NCI-H2081 (cell line): ENCODE data around the gene TMEM178A.

Experiments
- DNase-seq, 2 experiments: peaks; one replicate each; lab custom pipeline; 2025; lab: John Stamatoyannopoulos, UW

The TMEM178A gene

DNA sequence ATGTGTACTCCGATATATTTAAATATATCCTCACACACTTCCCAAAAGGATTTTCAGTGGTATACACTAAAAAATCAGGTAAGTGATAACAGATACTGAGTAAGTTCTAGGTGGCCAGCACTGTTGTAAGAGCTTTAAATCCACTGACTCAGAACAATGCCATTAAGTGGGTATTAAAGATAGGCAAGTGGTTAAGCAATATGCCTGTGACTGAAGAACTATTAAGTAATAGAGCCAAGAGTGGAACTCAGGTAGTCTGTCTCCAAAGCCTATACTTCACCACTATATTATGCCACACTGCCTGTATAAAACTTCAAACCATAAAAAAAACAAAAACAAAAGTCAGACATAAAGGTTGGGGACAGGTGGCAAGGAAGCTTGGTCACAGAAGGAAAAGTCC lies 76.2 kb downstream of the TMEM178A start:
- no peak for DNase-seq

DNA sequence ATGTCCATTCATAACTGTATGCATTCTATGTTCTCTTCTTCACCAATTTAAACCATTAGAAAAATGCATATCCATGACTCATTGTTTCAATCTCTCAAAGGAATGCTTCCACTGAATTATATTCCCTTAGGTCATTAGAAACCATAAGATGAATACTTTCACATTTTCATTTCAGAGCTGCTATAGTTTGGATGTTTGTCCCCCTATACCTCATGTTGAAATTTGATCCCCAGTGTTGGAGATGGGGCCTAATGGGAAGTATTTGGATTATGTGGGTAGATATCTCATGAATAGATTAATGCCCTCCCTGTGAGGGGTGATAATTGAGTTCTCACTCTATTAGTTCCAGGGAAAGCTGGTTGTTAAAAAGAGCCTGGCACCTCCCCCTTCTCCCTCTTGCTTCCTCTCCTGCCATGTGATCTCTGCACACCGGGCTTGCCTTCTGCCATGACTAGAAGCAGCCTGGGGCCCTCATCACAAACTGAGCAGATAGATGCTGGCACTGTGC lies 77.6 kb downstream of the TMEM178A start:
- DNase-seq = no peak

DNA sequence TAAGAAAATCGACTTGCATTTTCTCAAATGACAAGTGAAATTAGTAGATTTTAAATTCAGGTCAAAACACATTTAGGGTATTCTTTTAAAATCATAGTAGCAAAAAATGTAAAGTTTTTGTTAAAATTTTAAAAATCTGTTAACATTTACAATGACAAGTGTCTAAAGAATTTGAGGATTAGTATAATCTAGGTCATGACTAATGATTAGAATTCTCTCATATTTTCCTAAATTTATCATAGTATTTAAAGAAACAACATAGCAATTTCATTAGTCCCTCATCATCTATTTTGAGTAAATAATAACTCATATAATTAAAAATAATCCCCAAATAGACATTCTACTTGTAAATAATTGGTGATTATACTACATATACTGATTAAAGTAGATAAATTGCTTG lies 89.7 kb downstream of the TMEM178A start:
- DNase-seq = no peak

DNA sequence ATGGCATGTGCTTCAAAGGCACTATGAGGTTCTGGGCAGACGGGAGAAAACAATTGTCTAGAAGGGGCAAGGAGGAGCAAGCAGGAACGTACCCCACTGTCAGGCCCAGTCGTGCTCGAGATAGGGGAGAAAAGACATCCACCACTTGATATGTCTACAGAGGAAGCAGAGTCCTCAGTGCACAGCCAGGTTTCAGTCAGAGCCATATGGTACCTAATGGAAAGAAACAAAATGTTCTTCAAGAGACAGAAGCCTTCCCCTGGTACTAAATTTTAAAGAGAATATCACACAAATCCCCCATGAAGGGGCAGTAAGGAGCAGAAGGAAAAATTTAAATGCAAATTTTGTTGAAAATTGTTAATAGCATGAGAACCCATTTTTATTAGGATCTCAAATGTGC lies 91.4 kb downstream of the TMEM178A start:
- DNase-seq = no peak

DNA sequence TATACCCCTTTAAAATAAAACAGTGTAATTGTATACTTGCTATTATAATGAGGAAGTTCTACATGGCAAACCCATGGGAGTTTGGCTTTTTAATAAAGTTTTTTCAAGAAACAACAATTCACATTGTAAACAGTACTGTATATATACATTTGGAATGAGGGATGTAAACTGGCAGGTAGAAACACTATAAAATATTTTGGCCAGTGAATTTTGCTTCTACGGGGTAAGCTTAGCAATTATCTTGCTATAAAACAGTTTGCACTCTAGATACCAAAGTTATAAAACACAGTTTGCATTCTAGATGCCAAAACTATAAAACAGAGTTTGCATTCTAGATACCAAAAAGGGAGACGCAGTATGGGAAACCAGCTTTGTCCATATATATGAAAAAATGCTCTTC lies 96.7 kb downstream of the TMEM178A start:
- DNase-seq = no peak
